Loucy (cell line): ENCODE data around the gene GPR107.

ENCODE experiments used
- H2AFZ ChIP-seq: fragments of 200-600 bp; sonication (generic); 2 replicates; pipeline ENCODE4 v1.6.0; 2016; ENCODE audit warnings: antibody characterized with exemption, mild to moderate bottlenecking, low read length, moderate library complexity
- H3F3A ChIP-seq: fragments of 200-600 bp; 2 replicates; pipeline ENCODE4 v1.6.0; 2016; ENCODE audit warnings: antibody characterized with exemption, low read depth, mild to moderate bottlenecking
- H3K27me3 ChIP-seq: fragments of 200-600 bp; sonication (generic); 2 replicates; pipeline ENCODE4 v1.6.1; 2014; ENCODE audit warnings: low read length, mild to moderate bottlenecking; ENCODE audit not compliant: insufficient read depth, poor library complexity, severe bottlenecking
- H3K36me3 ChIP-seq: fragments of 200-600 bp; sonication (generic); 2 replicates; pipeline ENCODE4 v1.6.1; 2016; ENCODE audit warnings: low read length; ENCODE audit not compliant: insufficient read depth
- H3K4me1 ChIP-seq: fragments of 200-600 bp; sonication (generic); 2 replicates; pipeline ENCODE4 v1.5.1; 2014; ENCODE audit warnings: low read length, mild to moderate bottlenecking; ENCODE audit not compliant: insufficient read depth, poor library complexity, severe bottlenecking
- H3K4me2 ChIP-seq: fragments of 200-600 bp; sonication (generic); 2 replicates; pipeline ENCODE4 v1.6.0; 2014; ENCODE audit warnings: antibody characterized with exemption, low read length, low read depth, mild to moderate bottlenecking; ENCODE audit not compliant: poor library complexity, severe bottlenecking
- H3K4me3 ChIP-seq: fragments of 200-600 bp; sonication (generic); 2 replicates; pipeline ENCODE4 v1.5.1; 2014; ENCODE audit warnings: low read length, mild to moderate bottlenecking, mixed read lengths; ENCODE audit not compliant: poor library complexity, severe bottlenecking
- H3K79me2 ChIP-seq: fragments of 200-600 bp; sonication (generic); 2 replicates; pipeline ENCODE4 v1.6.1; 2014; ENCODE audit warnings: low read length; ENCODE audit not compliant: insufficient read depth
- H3K9ac ChIP-seq: fragments of 200-600 bp; sonication (generic); 2 replicates; pipeline ENCODE4 v1.6.0; 2014; ENCODE audit warnings: mild to moderate bottlenecking, low read depth, low read length, moderate library complexity; ENCODE audit not compliant: poor library complexity, severe bottlenecking
- H3K9me2 ChIP-seq: fragments of 200-600 bp; sonication (generic); replicated peaks from 2 replicates; pipeline ENCODE4 v1.6.1; 2016; ENCODE audit warnings: low read depth, low read length, mixed read lengths
- H3K9me3 ChIP-seq: fragments of 200-600 bp; sonication (generic); 2 replicates; pipeline ENCODE4 v1.6.1; 2014; ENCODE audit warnings: mild to moderate bottlenecking, antibody characterized with exemption, low read length, low read depth; ENCODE audit not compliant: insufficient read depth
- H4K20me1 ChIP-seq: fragments of 200-600 bp; sonication (generic); 2 replicates; pipeline ENCODE4 v1.6.0; 2014; ENCODE audit warnings: antibody characterized with exemption, low read length, mild to moderate bottlenecking; ENCODE audit not compliant: insufficient read depth, poor library complexity, severe bottlenecking
- EZH2phosphoT487 ChIP-seq: fragments of 200-600 bp; IDR thresholded peaks from 2 replicates; pipeline ENCODE4 v1.6.1; 2018; ENCODE audit warnings: antibody characterized with exemption, mild to moderate bottlenecking, moderate library complexity, borderline replicate concordance
- TF ChIP-seq, protein P1 (sequence below): fragments of 200-600 bp; sonication (generic); conservative IDR thresholded peaks from 2 replicates; pipeline ENCODE4 v1.5.1; 2014; ENCODE audit warnings: mild to moderate bottlenecking, antibody characterized with exemption, low read length

Gene GPR107

GRCh38 chr9:130175355-130175754 is 121.6 kb downstream of the GPR107 start:
- no peaks in the 10 kb centered on the region for H3K79me2 ChIP-seq
- TF ChIP-seq, protein P1, sequence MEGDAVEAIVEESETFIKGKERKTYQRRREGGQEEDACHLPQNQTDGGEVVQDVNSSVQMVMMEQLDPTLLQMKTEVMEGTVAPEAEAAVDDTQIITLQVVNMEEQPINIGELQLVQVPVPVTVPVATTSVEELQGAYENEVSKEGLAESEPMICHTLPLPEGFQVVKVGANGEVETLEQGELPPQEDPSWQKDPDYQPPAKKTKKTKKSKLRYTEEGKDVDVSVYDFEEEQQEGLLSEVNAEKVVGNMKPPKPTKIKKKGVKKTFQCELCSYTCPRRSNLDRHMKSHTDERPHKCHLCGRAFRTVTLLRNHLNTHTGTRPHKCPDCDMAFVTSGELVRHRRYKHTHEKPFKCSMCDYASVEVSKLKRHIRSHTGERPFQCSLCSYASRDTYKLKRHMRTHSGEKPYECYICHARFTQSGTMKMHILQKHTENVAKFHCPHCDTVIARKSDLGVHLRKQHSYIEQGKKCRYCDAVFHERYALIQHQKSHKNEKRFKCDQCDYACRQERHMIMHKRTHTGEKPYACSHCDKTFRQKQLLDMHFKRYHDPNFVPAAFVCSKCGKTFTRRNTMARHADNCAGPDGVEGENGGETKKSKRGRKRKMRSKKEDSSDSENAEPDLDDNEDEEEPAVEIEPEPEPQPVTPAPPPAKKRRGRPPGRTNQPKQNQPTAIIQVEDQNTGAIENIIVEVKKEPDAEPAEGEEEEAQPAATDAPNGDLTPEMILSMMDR, result no peak
- no peak for TF ChIP-seq EZH2phosphoT487
- H3K4me2 ChIP-seq, result no peak overlapping the region
- no peak overlapping the region for H3K9ac ChIP-seq
- no peaks in the 10 kb centered on the region for H3K27me3 ChIP-seq
- no peaks in the 10 kb centered on the region for H3K9me3 ChIP-seq
- H3K36me3 ChIP-seq, result no peaks in the 10 kb centered on the region
- no peak overlapping the region for H3K4me3 ChIP-seq
- H2AFZ ChIP-seq, result no peak overlapping the region
- H3K9me2 ChIP-seq, result no peaks in the 10 kb centered on the region
- no peaks in the 10 kb centered on the region for H3K4me1 ChIP-seq
- no peaks in the 10 kb centered on the region for H4K20me1 ChIP-seq
- H3F3A ChIP-seq, result no peaks in the 10 kb centered on the region

DNA sequence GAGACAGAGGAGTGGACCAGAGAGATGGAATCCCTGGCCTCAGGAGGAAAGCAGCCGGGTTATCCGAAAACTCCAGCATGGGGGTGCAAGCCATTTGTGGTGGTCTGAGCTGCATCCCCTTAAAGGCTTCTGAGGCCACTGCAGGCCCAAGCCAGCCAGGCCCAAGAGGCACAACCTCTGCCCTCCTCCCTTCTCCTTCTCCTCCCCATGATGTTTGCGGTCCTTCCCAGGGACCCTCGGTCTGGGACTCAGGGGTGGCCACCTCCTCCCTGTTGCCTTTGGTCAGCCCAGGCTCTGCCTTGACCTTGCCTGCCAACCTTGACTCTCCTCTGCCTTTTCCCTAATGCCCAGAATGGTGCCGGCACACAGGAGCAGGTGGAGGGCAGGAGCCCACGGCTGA is 123.1 kb downstream of the GPR107 start:
- Histone ChIP-seq H3K9me2 (no peaks in the 10 kb centered on the region), H3K36me3 (no peaks in the 10 kb centered on the region), H3K4me2 (no peak overlapping the region), H3K27me3 (no peaks in the 10 kb centered on the region), H2AFZ (no peak overlapping the region), H3K9me3 (no peaks in the 10 kb centered on the region), H3K79me2 (no peaks in the 10 kb centered on the region), H4K20me1 (no peaks in the 10 kb centered on the region), H3F3A (no peaks in the 10 kb centered on the region), H3K4me1 (no peaks in the 10 kb centered on the region), H3K9ac (no peak overlapping the region), H3K4me3 (no peak overlapping the region)
- TF ChIP-seq, protein P1, result no peak
- TF ChIP-seq EZH2phosphoT487, result no peak

DNA sequence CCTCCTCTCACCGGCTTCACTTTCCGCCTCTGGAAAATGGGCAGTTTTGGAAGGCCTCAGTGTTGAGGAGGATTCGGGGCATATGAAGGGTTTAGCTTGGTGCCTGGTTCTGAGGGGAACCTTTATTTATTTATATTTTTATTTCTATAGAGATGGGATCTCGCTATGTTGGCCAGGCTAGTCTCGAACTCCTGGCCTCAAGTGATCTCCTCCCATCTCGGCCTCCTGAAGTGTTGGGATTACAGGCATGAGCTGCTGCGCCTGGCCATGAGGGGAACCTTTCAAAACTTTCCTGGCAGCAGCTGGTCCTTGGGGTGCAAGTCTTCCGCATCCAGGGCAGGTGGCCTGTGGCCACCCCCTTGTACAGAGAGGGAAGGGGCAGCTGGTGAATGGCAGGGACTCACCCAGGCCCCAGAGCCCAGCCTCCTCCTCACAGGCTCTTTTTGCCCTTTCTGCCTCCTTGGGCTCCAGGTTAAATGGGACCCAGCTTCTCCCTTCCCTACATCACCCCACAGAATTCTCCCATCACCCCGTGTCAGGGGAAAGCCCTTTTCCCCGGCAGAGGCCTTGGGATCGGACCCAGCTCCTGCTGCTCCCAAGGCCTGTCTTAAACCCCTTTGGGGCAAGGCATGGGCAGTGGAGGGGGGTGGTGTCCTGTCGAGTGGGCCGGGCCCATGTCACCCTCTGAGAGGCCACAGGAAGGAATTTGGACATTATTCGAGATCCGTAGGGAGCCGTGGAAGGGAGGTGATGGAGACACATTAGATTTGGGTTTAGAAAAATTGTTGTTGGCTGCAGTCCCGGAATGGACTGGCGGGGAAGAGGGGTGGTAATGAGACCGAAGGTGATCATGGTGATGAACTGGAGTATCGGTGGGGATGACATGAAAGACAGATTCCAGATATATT is 124.4 kb downstream of the GPR107 start:
- Histone ChIP-seq H4K20me1 (no peaks in the 10 kb centered on the region), H3K27me3 (no peaks in the 10 kb centered on the region), H3K9me3 (no peaks in the 10 kb centered on the region), H3K4me3 (no peak overlapping the region), H3F3A (no peaks in the 10 kb centered on the region), H3K79me2 (no peaks in the 10 kb centered on the region), H2AFZ (no peak overlapping the region), H3K4me2 (no peak overlapping the region), H3K36me3 (no peaks in the 10 kb centered on the region), H3K9ac (no peak overlapping the region), H3K4me1 (no peaks in the 10 kb centered on the region), H3K9me2 (no peaks in the 10 kb centered on the region)
- TF ChIP-seq EZH2phosphoT487, result no peak
- TF ChIP-seq, protein P1, result no peak
